RWPE1 (cell line): ENCODE results near the gene CACNA1B.

Experiments
- CTCF ChIA-PET: fragments of 350-600 bp; sonication (Branson Sonifier 250); formaldehyde crosslinking; extraction: SDS; loops from one replicate; lab custom pipeline; 2021; lab: Yijun Ruan, JAX
- POLR2A ChIA-PET: fragments of 400-600 bp; formaldehyde crosslinking; extraction: SDS; loops from one replicate; lab custom pipeline; 2020; ENCODE audit warnings: antibody characterized with exemption; ENCODE audit not compliant: low non-redundant PET; lab: Yijun Ruan, JAX
- DNase-seq: peaks from one replicate; pipeline ENCODE4 v3.0.0; 2012; ENCODE audit warnings: low spot score
- H3K27ac ChIP-seq: fragments of 450-650 bp; 2 replicates; pipeline ENCODE4 v1.5.1; 2017
- TF ChIP-seq, protein P1 (sequence below): fragments of 450-650 bp; conservative IDR thresholded peaks from 2 replicates; pipeline ENCODE4 v1.5.1; 2017; ENCODE audit warnings: low read depth, mild to moderate bottlenecking

CACNA1B gene

DNA sequence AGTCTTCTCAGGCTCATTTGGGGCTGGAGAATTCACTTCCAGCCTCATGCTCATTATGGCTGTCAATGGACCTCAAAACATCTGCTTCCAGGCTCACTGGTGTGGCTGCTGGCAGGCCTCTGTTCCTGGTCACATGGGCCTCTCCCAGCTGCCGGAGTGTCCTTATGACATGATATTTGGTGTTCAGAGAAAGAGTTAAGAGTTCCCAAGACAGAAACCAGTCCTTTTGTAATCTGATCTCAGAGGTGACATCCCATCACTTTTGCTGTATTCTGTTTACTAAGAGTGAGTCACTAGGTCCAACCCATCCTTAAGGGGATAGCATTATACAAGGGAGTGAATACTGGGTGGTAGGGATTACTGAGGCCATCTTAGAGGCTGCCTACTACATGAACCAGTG is 104.6 kb downstream of the CACNA1B start:
- no peak overlapping the region for H3K27ac ChIP-seq
- TF ChIP-seq, protein P1, sequence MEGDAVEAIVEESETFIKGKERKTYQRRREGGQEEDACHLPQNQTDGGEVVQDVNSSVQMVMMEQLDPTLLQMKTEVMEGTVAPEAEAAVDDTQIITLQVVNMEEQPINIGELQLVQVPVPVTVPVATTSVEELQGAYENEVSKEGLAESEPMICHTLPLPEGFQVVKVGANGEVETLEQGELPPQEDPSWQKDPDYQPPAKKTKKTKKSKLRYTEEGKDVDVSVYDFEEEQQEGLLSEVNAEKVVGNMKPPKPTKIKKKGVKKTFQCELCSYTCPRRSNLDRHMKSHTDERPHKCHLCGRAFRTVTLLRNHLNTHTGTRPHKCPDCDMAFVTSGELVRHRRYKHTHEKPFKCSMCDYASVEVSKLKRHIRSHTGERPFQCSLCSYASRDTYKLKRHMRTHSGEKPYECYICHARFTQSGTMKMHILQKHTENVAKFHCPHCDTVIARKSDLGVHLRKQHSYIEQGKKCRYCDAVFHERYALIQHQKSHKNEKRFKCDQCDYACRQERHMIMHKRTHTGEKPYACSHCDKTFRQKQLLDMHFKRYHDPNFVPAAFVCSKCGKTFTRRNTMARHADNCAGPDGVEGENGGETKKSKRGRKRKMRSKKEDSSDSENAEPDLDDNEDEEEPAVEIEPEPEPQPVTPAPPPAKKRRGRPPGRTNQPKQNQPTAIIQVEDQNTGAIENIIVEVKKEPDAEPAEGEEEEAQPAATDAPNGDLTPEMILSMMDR: no peak
- ChIA-PET CTCF (no interaction called here), POLR2A (interaction anchor here (0.5 to 0.6 kb wide), 2 partner anchors 21 to 64 kb away, joined by 3 to 11 read pairs; no protein-coding TSS in a partner anchor)
- peak; percentile 44 for DNase-seq

DNA sequence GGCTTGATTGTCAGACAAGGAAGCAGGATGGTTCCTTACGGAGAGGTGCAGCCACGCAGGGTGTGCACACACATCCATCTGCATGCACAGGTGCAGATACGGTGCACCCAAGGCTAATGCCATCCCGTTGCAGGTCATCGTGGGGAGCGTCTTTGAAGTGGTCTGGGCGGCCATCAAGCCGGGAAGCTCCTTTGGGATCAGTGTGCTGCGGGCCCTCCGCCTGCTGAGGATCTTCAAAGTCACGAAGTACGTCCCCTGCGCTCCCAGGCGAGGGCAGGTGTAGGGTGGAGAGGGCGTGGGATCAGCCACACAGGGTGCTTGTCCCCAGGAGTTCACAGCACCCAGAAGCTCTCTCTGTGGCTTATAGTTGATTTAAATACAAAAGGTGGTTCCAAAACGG is 106.4 kb downstream of the CACNA1B start:
- POLR2A ChIA-PET: no interaction called here
- no peak for DNase-seq
- CTCF ChIA-PET: interaction anchor here (0.7 kb wide), 1 partner anchor 17 kb away, joined by 4 read pairs; no protein-coding TSS in a partner anchor
- TF ChIP-seq, protein P1: no peak
- H3K27ac ChIP-seq: no peak overlapping the region

DNA sequence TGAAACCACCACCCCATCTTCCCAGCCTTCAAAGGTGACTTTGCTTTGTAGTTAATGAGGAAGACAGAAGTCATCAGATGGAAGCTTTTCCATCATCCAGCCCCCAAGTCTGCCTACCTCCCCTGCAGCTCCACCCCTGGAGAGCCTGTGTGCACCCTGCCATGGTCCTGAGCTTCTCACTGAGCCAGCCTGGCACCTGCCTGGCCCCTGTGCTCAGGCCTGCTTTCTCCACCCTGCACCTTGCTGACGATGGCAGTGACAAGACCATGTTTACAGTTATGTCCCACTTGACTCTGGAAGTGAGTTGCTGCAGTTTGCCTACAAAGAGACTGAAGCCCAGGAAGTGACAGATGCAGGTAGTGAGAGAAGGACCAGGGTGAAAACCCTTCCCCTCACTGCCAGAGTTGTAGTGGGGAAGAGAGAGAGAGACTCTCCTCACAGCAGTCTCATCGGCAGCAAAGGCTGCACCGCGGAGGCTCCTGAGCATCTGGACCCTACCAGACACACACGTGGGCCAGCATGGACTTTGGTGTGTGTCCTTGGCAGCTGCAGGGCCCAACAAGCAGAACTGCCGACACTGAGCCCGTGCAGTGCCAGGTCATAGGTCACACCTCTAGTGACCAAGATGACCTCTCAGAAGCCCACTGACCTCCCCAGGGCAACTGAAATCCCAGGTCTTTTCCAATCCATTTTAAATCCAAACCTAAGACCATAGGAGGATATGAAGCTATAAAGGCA is 107.1 kb downstream of the CACNA1B start:
- CTCF ChIA-PET: interaction anchor here (0.6 to 0.7 kb wide), 2 partner anchors 16 to 178 kb away, joined by 4 read pairs; no protein-coding TSS in a partner anchor
- TF ChIP-seq, protein P1: no peak
- POLR2A ChIA-PET: no interaction called here
- no peak overlapping the region for H3K27ac ChIP-seq
- no peak for DNase-seq

DNA sequence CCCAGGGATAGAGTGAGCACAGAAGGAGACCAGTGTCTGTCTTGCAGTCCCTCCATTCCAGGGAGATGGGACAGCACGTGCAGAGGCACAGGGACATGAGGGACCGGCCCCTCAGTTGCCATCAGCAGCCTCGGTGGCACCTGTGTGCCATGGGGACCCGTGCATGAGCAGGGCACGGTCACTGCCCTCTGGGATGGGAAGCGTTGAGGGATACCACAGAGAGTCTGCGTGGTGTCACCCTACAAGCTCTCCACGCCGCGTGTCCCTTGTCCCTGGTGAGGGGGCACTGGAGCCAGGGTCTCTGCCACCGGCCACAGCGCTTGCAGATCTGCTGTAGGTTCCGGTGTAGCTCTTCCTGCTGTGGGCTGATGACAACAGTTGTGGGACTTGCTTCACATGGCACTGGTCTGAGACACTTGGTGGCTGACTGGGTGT is 108.1 kb downstream of the CACNA1B start:
- TF ChIP-seq, protein P1: no peak

DNA sequence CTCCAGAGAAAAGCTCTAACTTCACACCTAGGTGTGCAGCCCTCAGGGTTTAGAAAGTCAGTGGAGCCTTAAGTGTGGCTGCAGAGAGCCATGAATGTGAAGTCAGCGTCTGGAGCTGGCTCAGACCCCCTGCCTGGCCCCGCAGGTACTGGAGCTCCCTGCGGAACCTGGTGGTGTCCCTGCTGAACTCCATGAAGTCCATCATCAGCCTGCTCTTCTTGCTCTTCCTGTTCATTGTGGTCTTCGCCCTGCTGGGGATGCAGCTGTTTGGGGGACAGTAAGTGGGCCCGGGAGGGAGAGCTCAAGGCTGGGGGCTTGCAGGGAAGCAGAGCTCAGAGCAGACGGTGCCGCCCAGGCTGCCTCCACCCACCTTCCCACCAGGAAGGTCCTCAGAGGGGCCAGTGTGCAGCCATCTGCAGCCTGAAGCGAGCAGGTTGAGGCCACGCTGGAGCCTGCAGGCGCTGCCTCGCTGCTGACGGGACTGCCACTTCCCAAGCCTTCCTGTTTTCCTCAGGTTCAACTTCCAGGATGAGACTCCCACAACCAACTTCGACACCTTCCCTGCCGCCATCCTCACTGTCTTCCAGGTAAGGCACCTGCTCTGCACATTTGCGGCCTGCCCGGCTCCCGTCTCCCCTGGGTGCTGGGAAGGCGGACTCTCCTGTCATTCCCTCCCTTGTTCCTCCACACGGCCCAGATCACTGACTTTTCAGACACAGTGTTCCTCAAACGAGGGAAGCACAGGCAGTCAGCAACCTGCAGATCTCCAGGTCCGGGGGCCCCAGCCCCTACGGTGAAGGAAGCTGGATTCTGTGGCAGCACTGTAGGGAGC is 108.9 kb downstream of the CACNA1B start:
- POLR2A ChIA-PET: interaction anchor here (0.7 kb wide), 1 partner anchor 13 kb away, joined by 3 read pairs; no protein-coding TSS in a partner anchor
- H3K27ac ChIP-seq: no peak overlapping the region
- CTCF ChIA-PET: no interaction called here
- DNase-seq: no peak
- TF ChIP-seq, protein P1: no peak

More for the DNA sequence above, 108.1 kb downstream of the CACNA1B start:
- DNase-seq: no peak
- ChIA-PET CTCF (no interaction called here), POLR2A (interaction anchor here (0.7 kb wide), 1 partner anchor 14 kb away, joined by 3 read pairs; no protein-coding TSS in a partner anchor)
- no peak overlapping the region for H3K27ac ChIP-seq
